GM21528 (cell line): ENCODE measurements around the gene COL4A1.
"Not testable (repeated sequence)": the region's sequence is repeated elsewhere in the genome, so short reads cannot be mapped to it uniquely, and the experiment has no call there.

Experiments
- ATAC-seq: cut with Tn5 transposase; IDR thresholded peaks from one replicate; pipeline ENCODE4 v1.9.1; 2021; ENCODE audit warnings: mild to moderate bottlenecking, moderate library complexity; ENCODE audit not compliant: unreplicated experiment, low FRiP score

Gene COL4A1

DNA sequence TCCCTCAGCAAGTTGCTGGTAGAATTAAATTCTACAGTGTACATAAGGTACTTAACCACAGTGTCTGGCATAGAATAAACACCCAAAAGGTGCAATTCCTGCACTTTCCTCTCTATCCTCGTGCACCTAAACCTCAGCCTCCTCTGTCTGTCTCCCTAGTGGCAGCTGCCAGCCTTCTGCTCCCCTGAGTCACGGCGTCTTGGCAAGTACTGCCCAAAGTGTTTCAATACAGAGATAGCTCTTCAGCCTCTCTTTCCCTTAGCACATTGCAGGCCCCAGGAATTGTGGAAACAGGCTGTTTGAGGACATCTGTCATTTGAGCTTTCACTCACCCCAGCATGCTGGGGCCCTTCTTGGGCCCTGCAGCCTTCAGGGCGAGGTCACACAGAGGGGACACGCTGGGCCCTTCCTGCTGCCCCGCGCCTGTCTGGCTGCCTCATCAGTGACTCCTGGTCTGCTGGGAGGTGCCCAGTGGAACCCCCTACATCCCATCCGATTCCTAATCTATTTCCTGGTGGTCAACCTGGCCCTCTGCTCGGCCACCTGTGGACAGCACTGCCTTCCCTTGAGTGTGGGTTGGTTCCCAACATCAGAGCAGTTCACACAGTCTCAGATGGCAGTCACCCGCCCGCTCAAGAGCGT, 19.4 kb upstream of the COL4A1 start:
- no peak for ATAC-seq

DNA sequence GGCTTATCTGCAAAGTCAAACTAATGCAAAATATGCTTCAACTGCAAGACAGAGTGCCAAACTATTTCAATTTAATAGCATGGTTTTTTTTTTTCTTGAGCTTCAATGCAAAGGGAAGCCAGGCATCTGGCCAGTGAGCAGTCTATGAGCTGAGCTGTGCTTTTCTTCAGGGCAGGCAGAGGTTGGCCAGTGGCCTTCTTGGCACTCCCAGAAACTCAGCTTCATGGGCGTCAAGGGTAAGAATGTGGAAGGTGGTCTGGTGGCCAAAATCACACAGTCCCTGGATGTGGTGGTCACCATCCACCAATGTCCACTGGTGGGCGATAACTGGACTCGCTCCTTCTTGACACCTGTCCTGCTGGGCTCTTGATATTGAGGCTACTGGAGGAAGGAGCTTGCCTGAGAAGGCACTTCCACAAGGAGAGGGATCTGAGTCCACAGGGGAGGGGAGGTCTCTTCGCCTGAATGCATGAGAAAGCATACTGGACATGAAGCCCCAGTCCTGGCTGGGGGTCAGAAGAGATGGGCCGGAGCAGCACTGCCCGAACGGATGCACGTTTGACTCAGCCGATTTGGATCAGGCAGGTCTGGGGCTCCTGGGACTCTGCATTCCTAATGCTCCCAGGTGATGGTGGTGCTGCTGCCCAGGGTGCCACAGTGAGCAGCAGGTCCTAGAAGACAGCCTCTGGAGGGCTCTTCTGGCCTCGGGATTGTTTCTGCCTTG, 17.2 kb upstream of the COL4A1 start:
- ATAC-seq: no peak

DNA sequence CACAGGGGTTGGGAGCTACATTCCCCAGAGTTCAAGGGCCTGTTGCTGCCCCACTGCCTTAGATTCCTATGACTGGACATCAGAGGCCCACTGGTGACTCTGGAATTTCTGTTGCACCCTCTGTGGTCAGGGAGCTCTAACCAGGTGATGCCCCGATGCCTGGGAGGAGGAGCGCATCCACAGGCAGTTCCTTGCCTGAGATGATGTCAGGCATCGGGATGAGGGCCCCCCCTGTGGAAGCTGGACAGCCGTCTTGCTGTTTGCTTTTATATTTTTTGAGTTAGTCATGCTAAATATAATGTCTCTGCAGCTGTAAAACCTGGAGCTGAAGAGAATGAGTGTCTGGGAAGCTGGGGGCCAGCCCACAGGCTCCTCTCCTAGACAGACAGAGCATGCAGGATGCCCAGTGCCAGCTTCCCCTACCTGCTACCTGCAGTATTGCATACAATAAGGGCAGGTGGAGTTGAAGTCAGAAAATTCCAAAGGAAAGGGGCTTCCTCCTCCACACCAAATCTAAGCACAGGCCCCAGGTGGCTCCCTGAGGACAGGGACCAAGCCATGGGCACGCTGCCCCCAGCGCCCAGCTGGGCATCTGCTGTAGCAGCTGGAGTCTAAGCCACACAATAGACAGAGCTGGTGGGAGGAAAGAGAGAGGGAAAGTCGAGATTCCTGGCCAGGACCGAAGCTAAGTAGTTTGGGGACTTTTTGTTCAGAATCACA, 16.4 kb upstream of the COL4A1 start:
- ATAC-seq: no peak

DNA sequence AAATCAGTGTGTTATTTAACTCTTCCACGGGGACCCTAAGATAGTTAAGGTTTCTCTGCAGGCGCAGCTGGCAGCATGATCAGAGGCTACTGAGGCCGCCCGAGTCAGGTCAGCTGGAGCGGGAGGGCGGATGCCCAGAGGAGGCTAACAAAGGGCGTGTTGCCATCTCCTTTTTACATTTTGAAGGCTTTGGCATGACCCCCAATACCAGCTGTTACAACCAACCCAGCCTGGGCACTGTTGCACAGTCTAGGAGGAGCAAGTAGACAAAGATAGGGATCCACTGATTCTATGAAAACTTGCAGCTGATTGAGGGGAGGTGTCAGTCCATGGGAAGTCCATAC, 15.8 kb upstream of the COL4A1 start:
- no peak for ATAC-seq

DNA sequence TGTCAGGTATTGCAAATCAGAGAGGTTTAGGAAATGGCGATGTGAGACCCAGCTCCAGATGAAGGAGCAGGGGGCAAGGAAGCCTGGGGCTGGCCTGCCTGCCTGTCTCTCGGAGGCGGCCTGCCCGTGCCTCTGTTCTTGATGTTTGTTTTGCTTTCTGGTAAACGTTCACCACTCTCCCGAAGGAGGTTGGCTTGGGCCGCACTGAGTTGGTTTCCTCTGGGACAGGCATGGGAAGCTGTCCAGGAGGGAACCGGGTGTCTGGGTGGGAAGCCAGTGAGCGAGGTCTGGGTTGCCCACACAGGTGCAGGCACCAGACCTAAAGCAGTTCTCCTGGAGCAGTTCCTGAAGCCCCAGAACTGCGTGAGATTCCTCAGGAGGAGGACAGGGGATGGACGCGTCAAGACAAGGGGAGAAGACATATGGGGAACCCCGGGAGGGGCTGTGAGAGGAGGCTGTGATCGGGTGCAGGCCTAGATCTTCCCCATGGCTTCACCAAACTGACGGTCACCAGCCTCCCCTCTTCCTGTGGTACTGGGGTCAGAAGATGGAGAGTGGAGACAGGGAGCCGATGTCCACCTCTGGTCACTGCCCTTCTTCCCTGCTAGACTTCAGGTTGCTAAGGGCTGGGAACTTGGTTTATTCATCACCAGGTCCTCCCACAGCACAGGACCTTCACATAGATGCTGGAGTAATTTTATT, 15.3 kb upstream of the COL4A1 start:
- ATAC-seq: no peak

DNA sequence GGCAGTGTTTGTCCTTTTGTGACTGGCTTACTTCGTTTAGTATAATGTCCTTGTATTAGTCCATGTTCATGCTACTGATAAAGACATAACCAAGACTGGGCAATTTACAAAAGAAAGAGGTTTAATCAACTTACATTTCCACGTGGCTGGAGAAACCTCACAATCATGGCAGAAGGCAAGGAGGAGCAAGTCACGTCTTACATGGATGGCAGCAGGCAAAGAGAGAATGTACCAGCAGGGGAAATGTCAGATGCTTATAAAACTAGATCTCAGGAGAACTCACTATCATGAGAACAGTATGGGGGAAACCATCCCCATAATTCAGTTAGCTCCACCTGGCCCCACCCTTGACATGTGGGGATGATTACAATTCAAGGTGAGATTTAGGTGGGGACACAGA, 14.6 kb upstream of the COL4A1 start:
- ATAC-seq: not testable (repeated sequence)

DNA sequence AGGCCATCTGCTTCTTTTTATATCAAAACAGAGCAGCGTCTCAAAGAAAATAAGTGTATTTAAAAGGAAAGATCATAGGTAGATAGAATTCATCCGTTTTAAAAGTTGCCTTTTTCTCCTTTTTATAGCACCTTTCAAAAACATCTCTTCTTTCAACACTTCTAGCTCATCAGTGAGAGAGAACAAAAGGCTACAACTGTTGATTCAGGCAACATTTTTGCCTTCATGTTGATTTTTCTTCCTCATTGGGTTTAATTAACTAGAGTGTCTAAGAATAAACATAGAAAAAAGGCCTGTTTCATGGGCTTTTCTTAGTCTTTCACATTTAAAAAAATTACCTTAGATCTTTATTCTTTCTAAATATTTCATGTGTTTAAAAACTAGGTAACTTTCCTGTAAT, 13.7 kb upstream of the COL4A1 start:
- ATAC-seq: no peak

DNA sequence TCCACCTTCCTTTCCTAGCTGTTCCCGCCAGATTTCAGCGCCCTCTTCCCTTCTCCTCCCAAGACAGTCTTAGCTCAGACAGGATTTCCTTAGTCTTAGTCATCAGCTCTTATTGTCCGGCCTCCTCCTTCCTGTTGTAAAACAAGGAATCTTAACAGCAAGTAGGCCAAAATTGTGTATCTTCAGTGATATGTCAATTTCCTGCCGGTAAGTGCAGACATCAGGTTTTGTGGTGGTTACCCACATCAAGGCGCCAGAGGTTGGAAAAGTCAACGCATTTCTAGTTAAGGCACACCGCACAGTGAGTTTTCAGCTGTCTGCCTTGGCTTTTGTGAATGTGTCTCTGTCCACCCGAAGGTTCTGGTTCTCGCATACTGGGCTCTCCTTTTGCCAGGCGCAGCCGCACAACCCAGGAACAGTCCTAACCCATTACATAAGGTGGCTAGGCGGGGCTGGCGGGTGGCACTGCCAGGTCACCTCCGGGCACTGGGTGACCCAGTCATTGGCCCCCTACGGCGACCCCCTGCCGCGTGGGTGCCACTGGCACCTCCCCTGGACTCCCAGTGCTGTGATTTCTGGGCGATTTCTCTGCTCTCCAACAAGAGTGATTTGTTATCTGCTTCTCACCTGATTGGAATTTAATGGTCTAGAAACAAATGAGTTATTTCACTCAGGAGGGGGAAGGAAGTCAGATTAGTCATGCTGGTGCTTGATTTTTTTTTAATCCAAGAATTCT, 13.0 kb upstream of the COL4A1 start:
- no peak for ATAC-seq

DNA sequence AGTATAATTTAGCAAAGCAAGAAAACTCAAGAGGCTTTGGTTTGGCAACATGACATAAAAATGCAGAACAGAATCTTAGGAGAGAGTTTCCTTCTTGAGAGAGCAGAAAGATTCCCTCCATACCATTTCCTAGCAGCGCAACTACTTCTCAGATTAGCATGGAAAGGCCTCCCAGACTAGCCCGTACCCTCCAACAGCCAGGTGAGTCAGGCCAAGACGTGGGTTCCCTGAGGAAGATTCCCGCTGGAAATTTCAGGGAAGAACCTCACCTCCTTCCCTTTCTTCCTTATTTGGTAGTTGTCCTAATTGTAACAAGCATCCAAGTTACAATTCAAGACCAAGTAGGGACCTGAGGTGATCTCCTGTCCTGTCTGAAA, 12.4 kb upstream of the COL4A1 start:
- no peak for ATAC-seq

DNA sequence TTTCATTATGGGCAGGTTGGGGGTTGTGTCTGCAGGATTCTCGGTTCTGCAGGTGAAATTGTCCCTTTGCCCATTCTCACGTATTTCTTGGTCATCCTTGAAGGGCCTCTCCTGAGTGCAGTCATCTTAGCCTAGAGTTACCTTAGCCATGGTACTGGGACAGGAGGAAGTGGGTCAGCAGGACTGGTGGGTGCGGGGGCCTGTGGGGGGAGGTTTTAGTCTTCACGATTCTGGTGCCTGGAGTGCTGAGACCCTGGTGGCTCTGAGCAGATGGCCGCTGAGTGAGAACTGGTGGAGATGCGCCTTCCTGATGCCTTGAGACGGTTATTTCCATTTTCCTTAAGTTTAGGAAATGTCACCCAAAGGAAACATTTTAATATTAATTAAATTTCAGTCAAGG, 12.0 kb upstream of the COL4A1 start:
- ATAC-seq: no peak

DNA sequence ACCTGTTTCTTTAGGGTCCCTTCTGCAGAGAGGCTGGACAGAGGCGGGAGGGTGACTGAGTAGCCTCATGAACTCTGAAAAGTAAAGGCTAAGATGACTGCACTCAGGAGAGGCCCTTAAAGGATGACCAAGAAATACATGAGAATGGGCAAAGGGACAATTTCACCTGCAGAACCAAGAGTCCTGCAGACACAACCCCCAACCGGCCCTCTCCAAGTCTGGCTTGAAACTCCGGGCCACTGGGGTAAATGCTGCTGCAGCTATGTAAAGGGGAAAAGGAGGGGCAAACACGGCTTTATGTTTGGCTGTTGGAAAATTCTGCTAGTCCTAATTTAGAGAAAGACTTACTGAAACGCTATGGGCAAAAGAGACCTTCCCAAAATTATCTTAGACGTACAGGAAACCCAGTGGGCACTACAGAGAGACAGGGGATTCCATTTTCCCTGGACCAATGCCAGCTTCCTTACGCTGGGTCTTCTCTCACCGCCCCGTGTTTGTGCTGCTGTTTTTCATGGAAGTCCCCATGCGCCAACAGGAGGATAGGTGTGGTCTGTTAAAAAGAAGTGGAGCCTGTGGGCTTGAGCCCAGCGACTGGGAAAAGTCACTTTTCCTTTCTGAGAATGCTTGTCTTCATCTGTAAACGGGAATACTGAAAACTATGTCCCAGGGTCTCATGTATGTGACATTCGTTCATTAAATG, 10.7 kb upstream of the COL4A1 start:
- no peak for ATAC-seq

DNA sequence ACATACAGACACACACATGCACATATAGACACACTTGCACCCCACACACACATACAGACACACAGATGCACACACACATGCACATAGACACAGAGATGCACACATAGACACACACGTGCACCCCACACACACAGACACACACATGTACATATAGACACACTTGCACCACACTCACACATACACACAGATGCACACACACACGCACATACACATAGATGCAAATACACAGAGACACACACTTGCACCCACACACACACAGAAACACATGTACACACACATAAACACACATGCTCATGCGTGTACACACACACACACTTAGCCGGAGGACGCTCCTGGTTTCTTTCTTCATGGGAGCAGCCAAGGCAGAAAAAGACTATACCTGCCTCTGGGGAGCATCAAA, 10.1 kb upstream of the COL4A1 start:
- no peak for ATAC-seq

DNA sequence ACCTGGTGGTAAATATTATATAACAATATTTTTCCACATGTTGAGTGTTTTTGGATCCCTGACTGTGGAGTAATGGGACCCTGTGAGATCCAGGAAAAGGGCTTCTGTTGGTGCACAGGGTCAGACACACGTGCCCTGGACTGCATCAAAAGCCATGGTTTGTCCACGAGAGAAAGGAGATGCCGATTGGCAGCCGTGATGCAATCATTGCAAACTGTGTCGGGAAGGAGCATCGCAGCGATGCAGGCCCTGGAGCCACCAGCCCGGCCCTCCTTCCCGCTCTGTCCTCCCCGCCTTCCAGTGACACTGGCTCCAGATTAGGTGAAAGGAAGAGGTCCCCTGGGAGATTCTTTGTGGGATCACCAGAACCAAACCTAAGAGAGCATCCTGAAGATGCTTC, 9.2 kb upstream of the COL4A1 start:
- ATAC-seq: no peak

DNA sequence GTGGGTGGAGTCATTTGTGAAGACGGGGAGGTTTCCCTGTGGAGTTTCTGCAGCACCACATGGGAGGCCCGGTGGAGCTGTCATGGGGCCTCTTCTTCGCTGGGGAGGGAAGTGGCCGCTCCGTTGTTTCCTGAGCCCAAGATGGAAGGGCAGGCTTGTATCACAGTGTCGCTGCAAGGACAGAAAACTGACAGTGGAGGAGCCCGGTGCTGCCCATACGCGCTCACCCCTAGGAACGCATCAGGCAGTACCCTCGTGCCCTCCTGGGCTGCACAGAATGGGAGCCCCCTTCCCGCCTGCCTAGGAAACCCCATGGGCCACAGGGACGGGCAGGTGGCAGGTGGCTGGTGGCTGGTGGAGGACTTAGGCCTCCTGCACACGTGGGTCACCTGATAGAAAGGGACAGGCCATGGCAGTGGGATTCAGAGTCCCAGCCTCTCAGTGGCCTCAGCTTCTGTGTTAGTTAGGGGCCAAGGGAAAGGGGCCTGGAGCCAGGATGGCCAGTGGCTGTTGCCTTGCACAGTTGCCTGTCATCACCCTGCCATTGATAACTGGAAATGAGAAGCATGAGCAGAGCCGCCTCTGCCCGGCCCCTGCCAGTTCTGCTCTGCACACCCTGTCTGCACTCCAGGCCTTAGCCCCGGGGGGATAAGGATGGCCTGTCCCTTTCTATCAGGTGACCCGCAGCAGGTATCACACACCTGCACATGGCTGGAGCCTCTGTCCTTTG, 7.7 kb upstream of the COL4A1 start:
- ATAC-seq: no peak

DNA sequence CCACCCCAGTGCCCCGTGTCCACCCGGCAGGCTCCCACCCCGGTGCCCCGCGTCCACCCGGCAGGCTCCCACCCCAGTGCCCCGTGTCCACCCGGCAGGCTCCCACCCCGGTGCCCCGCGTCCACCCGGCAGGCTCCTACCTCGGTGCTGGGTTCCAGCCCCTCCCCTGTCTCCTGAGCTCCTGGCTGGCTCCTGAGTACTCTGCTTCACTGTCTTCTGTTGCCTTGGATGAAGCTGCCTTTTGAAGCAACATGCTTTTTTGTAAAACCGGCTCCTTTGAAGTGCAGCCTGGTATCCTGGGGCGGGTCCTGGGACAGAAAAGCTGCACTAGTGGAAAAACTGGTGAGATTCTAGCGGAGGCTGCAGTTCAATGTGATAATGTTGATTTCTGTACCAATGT, 6.8 kb upstream of the COL4A1 start:
- not testable (repeated sequence) for ATAC-seq

DNA sequence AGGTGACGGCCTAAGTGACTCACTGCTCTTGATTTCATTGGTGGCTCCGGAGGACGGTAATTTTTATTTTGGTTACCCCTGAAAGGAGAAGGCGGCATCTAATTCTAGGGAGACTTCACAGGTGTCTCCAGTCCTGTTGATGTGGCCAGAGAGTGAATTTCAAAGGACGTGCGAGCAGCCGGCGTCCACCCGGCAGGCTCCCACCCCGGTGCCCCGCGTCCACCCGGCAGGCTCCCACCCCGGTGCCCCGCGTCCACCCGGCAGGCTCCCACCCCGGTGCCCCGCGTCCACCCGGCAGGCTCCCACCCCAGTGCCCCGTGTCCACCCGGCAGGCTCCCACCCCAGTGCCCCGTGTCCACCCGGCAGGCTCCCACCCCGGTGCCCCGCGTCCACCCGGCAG, 6.3 kb upstream of the COL4A1 start:
- ATAC-seq: not testable (repeated sequence)

DNA sequence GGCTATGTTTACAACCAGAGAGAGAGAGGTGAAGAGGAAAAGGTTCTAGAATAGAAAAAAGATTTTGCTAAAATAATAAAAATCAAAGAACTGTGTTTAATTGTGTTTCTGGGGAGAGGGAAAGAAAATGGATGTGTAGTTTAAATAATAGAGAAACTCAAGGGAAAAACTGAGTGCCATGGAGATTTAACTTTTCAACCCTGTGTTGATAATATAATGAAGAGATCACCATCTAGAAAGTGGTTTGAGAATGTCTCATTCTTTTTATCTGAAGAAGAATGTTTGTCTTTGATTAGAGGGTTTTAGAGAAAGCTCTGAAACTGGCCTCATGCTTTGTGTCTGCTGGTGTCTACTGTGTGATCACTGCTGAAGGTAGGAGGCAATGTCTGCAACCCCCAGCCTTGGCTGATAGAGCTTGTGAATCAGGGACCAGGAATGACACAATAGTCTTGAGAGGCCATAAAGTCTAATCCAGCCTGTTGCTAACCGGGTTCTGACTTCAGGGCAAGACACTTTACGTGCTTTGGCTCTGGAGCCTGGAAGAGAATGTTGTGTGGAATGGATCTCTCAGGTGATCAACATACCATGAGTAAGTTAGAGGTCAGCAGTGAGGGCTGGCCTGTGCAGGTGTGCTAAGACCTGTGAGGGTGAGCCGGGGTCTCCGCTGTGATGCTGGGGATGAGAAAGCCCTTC, 5.5 kb upstream of the COL4A1 start:
- no peak for ATAC-seq

DNA sequence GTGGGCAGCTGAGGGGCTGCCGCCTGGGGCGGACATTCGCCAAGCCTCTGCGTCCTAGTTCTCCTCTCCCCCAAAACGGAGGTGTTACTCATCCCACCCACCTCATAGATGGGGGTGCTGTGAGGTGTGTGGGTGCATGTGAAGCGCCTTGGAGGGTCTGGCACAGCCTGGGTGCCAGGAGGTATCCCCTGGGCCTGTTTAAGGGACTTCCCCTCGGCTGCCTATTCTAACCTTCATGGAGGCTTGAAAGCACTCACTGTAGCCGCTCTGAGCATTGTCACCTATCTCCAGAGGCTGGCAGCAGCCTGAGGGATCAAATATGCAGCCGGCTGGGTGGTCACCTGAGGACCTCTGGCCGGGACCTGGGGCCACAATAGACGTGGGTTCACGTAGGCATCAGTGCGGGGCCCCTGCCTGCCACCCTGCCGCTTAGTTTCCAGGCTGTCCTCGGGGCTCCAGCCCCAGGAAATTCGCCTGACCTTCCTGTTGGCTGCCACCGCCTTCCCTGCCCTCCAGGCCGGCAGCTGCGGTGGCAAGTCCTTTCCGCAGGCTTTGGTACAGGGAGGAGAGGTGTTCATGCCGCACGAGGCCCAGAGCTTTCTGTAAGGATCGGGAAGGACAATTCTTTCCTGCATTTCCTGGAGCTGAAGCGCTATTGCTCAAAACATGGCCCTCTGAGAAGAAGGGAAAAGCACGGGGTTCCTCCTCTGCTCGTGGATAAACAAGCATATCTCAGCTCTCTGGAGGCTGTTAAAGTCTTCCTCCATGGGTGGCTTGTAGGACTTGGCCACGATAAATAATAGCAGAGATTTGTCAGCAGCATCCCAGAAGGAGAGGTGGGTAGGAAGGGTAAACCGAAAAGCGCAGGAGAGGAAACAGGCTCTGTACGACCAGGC, 4.7 kb upstream of the COL4A1 start:
- ATAC-seq: no peak
